MCF 10A (cell line): ENCODE results near the gene CD3G. TPM values are rescaled to one million over a fixed set of nuclear protein-coding genes. Genes with fewer than 3 reads are reported as not detected.
A peak's percentile ranks its signal among the peaks of the same experiment; 100 is the strongest.

Experiments
- BruUV-seq: library from RNA; stranded (reverse); fragments of 400-500 nt; replicated peaks from 2 replicates; lab custom pipeline; 2021; lab: Mats Ljungman, UMichigan
- CTCF ChIA-PET: fragments of 300-600 bp; sonication (Branson Sonifier 250); formaldehyde crosslinking; extraction: SDS; loops from one replicate; lab custom pipeline; 2021; ENCODE audit warnings: antibody characterized with exemption, inconsistent platforms; lab: Yijun Ruan, JAX
- POLR2A ChIA-PET: fragments of 300-600, 350-650 bp; sonication (Branson Sonifier 250); formaldehyde crosslinking; extraction: SDS; loops from one replicate; lab custom pipeline; 2020; ENCODE audit warnings: antibody characterized with exemption, inconsistent platforms; lab: Yijun Ruan, JAX
- DNase-seq: peaks from one replicate; pipeline ENCODE4 v3.0.0-alpha.2; 2018; ENCODE audit not compliant: unreplicated experiment
- H3K27ac Mint-ChIP-seq: one replicate; pipeline ENCODE4 v1.8.0; 2022; ENCODE audit warnings: mild to moderate bottlenecking, low read depth, mixed read lengths; ENCODE audit not compliant: unreplicated experiment
- H3K27me3 Mint-ChIP-seq: one replicate; pipeline ENCODE4 v1.8.0; 2022; ENCODE audit warnings: mixed read lengths; ENCODE audit not compliant: insufficient read depth, unreplicated experiment
- H3K36me3 Mint-ChIP-seq: one replicate; pipeline ENCODE4 v1.8.0; 2022; ENCODE audit warnings: mild to moderate bottlenecking, moderate library complexity, mixed read lengths; ENCODE audit not compliant: insufficient read depth, unreplicated experiment
- H3K4me1 Mint-ChIP-seq: one replicate; pipeline ENCODE4 v1.8.0; 2022; ENCODE audit warnings: mixed read lengths; ENCODE audit not compliant: insufficient read depth, unreplicated experiment
- H3K4me3 Mint-ChIP-seq: one replicate; pipeline ENCODE4 v1.8.0; 2022; ENCODE audit warnings: mild to moderate bottlenecking, moderate library complexity, mixed read lengths; ENCODE audit not compliant: unreplicated experiment
- H3K9me3 Mint-ChIP-seq: one replicate; pipeline ENCODE4 v1.8.0; 2022; ENCODE audit warnings: mixed read lengths; ENCODE audit not compliant: unreplicated experiment
- intact Hi-C: fragments of 100-400 bp; cut with micrococcal nuclease; formaldehyde crosslinking; loops from 2 replicates; pipeline ENCODE4 v1.14.1; 2022
- total RNA-seq: library from RNA; stranded (reverse); gene quantifications from 2 replicates; pipeline ENCODE4 v1.2.3, GENCODE V29; 2022
- TF ChIP-seq, protein P1 (sequence below): fragments of 200-600 bp; IDR thresholded peaks from one replicate; pipeline ENCODE4 v1.8.0; 2022; ENCODE audit warnings: antibody characterized with exemption, mild to moderate bottlenecking; ENCODE audit not compliant: unreplicated experiment

Gene CD3G
- total RNA-seq, 1 experiment from 2014 or later, result not detected

DNA sequence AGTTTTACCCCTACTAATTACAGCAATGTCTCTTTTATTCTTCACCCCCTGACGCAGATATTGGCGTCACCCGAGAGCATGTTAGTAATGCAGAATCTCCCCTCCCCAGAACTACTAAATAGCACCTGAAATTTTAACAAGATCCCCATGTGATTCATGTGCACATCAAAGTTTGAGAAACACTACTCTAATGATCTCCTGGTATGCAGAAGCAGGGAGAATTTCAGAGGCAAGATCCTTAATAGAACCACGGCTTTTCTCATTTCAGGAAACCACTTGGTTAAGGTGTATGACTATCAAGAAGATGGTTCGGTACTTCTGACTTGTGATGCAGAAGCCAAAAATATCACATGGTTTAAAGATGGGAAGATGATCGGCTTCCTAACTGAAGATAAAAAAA is 5.3 kb downstream of the CD3G start:
- DNase-seq, result no peak
- no peaks in the 10 kb centered on the region for H3K4me1 Mint-ChIP-seq
- no TSS peak for BruUV-seq
- H3K27me3 Mint-ChIP-seq, result peaks cover 55% of the 10 kb centered on the region
- H3K36me3 Mint-ChIP-seq, result no peaks in the 10 kb centered on the region
- ChIA-PET POLR2A (no interaction called here), CTCF (interaction anchor here (4.4 kb wide), 1 partner anchor 53 kb away, joined by 36 read pairs; no protein-coding TSS in a partner anchor)
- no peak overlapping the region for H3K4me3 Mint-ChIP-seq
- TF ChIP-seq, protein P1, sequence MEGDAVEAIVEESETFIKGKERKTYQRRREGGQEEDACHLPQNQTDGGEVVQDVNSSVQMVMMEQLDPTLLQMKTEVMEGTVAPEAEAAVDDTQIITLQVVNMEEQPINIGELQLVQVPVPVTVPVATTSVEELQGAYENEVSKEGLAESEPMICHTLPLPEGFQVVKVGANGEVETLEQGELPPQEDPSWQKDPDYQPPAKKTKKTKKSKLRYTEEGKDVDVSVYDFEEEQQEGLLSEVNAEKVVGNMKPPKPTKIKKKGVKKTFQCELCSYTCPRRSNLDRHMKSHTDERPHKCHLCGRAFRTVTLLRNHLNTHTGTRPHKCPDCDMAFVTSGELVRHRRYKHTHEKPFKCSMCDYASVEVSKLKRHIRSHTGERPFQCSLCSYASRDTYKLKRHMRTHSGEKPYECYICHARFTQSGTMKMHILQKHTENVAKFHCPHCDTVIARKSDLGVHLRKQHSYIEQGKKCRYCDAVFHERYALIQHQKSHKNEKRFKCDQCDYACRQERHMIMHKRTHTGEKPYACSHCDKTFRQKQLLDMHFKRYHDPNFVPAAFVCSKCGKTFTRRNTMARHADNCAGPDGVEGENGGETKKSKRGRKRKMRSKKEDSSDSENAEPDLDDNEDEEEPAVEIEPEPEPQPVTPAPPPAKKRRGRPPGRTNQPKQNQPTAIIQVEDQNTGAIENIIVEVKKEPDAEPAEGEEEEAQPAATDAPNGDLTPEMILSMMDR, result no peak
- H3K27ac Mint-ChIP-seq, result no peak overlapping the region
- no peaks in the 10 kb centered on the region for H3K9me3 Mint-ChIP-seq
- intact Hi-C loops, result no loop called here

DNA sequence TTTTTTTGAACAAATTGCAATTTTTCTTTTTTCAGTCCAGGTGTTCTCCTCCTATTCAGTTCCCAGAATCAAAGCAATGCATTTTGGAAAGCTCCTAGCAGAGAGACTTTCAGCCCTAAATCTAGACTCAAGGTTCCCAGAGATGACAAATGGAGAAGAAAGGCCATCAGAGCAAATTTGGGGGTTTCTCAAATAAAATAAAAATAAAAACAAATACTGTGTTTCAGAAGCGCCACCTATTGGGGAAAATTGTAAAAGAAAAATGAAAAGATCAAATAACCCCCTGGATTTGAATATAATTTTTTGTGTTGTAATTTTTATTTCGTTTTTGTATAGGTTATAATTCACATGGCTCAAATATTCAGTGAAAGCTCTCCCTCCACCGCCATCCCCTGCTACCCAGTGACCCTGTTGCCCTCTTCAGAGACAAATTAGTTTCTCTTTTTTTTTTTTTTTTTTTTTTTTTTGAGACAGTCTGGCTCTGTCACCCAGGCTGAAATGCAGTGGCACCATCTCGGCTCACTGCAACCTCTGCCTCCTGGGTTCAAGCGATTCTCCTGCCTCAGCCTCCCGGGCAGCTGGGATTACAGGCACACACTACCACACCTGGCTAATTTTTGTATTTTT is 9.1 kb downstream of the CD3G start:
- POLR2A ChIA-PET, result interaction anchor here (1.0 kb wide), 1 partner anchor 62 kb away, joined by 3 read pairs; no protein-coding TSS in a partner anchor
- DNase-seq, result peak; percentile 43
- no peak overlapping the region for H3K27ac Mint-ChIP-seq
- no peaks in the 10 kb centered on the region for H3K9me3 Mint-ChIP-seq
- intact Hi-C loops, result loop anchor here (1.0 kb wide), 3 partner anchors 57 to 208 kb away; no protein-coding TSS in a partner anchor
- H3K4me1 Mint-ChIP-seq, result no peaks in the 10 kb centered on the region
- H3K4me3 Mint-ChIP-seq, result no peak overlapping the region
- CTCF ChIA-PET, result interaction anchor here (0.6 to 4.4 kb wide), 20 partner anchors 10 to 539 kb away, joined by 3 to 36 read pairs (median 4); partner anchors contain the start of gene CD3D
- TF ChIP-seq, protein P1, result peak; percentile 51
- no TSS peak for BruUV-seq
- peaks cover 32% of the 10 kb centered on the region for H3K27me3 Mint-ChIP-seq
- peaks cover 6% of the 10 kb centered on the region for H3K36me3 Mint-ChIP-seq

DNA sequence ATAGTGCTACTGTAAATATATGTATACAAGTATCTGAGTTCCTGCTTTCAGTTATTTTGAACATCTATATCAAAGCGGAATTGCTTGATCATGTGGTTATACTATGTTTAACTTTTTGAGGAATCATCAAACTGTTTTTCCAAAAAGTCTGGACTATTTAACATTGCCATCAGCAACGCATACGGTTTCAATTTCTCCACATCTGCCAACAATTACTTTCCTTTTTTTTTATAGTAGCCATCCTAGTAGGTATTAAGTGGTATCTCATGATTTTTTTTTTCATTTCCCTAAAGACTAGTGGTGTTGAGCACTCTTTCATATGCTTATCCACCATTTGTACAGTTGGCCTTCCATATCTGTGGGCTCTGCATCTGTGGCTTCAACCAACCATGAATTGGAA is 13.9 kb downstream of the CD3G start:
- H3K4me1 Mint-ChIP-seq, result no peaks in the 10 kb centered on the region
- ChIA-PET CTCF (no interaction called here), POLR2A (interaction anchor here (0.6 to 1.5 kb wide), 2 partner anchors 85 to 94 kb away, joined by 3 read pairs; partner anchors contain the start of gene MPZL2)
- peaks cover 12% of the 10 kb centered on the region for H3K27me3 Mint-ChIP-seq
- no peak for DNase-seq
- BruUV-seq, result no TSS peak
- no peak overlapping the region for H3K4me3 Mint-ChIP-seq
- TF ChIP-seq, protein P1, result no peak
- no peaks in the 10 kb centered on the region for H3K9me3 Mint-ChIP-seq
- H3K36me3 Mint-ChIP-seq, result peaks cover 6% of the 10 kb centered on the region
- intact Hi-C loops, result no loop called here
- H3K27ac Mint-ChIP-seq, result no peak overlapping the region

DNA sequence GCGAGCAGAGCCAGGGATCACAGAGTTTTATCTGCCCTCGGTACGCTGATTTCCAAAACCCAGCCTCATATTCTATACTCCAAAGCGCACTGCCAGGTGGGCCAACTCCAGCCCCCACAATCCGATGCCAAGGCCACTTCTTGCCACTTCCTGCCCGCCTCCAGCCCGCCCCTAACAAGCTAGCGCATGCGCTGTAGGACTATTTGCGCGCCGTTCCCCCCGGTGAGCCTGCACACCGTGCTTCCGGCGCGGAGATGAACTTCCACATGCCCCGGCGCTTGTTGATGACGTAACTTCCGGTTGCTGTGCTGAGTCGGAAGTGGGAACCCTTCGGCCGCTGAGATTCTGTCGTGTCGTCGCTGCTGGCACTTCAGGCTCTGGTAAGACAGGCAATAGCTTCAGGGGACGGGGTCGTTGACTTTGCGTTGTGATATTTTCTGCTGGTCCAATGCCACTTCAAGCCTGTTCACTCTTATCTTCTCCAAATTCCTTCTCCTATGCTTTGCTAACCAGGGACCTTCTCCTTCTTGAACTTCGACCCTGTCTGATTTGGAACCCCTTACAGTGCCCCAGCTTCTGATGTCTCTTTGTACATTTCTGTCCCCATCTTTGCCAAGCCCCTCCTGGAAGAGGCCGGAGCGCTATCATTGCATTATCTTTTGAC is 15.3 kb downstream of the CD3G start, which contains the start of gene UBE4A:
UBE4A (plus strand) TSS at position 306 of the 664 bp plus-strand sequence. CDS start 5,481 bp downstream, outside the sequence.
- DNase-seq, result peak; percentile 91
- no peaks in the 10 kb centered on the region for H3K9me3 Mint-ChIP-seq
- ChIA-PET POLR2A (interaction anchor here (0.7 to 2.9 kb wide), 19 partner anchors 9 to 215 kb away, joined by 3 to 12 read pairs (median 5); partner anchors contain the start of genes KMT2A, MPZL2 and MPZL3), CTCF (interaction anchor here (0.6 to 1.3 kb wide), 4 partner anchors 64 to 161 kb away, joined by 3 to 4 read pairs (median 3); no protein-coding TSS in a partner anchor)
- H3K36me3 Mint-ChIP-seq, result peaks cover 10% of the 10 kb centered on the region
- TF ChIP-seq, protein P1, result no peak
- H3K27ac Mint-ChIP-seq, result peak within 1 kb of the TSS; percentile 89
- intact Hi-C loops, result no loop called here
- peaks cover 12% of the 10 kb centered on the region for H3K27me3 Mint-ChIP-seq
- no peaks in the 10 kb centered on the region for H3K4me1 Mint-ChIP-seq
- H3K4me3 Mint-ChIP-seq, result peak within 1 kb of the TSS; percentile 90
- no TSS peak for BruUV-seq
